WERI-Rb-1 (cell line): ENCODE results near the gene RNF175.

Source experiments
- DNase-seq: peaks from one replicate; pipeline ENCODE4 v3.0.0-alpha.2; 2020
- H3K27ac ChIP-seq: fragments of 250-450 bp; sonication (Bioruptor Pico); 2 replicates; pipeline ENCODE4 v1.5.1; 2020; ENCODE audit warnings: mild to moderate bottlenecking, moderate library complexity
- H3K27me3 ChIP-seq: fragments of 250-450 bp; sonication (Bioruptor Pico); 2 replicates; pipeline ENCODE4 v1.5.1; 2021; ENCODE audit warnings: mild to moderate bottlenecking, low read depth, moderate library complexity; ENCODE audit not compliant: insufficient read depth, severe bottlenecking
- H3K36me3 ChIP-seq: fragments of 250-450 bp; sonication (Bioruptor Pico); 2 replicates; pipeline ENCODE4 v1.5.1; 2020; ENCODE audit warnings: mild to moderate bottlenecking, moderate library complexity
- H3K4me3 ChIP-seq: 2 replicates; pipeline ENCODE4 v1.5.1; 2011; ENCODE audit warnings: low read depth, mild to moderate bottlenecking, control low read depth, low read length
- H3K9me3 ChIP-seq: fragments of 250-450 bp; sonication (Bioruptor Pico); 2 replicates; pipeline ENCODE4 v1.5.1; 2021; ENCODE audit warnings: mild to moderate bottlenecking, moderate library complexity; ENCODE audit not compliant: severe bottlenecking
- TF ChIP-seq, protein P1 (sequence below): IDR thresholded peaks from 2 replicates; pipeline ENCODE4 v1.5.1; 2011; ENCODE audit warnings: low read depth, mild to moderate bottlenecking, control low read depth, inconsistent platforms, low read length

The RNF175 gene

GRCh38 chr4:153755186-153755585 lies 4.6 kb downstream of the RNF175 start:
- TF ChIP-seq, protein P1, sequence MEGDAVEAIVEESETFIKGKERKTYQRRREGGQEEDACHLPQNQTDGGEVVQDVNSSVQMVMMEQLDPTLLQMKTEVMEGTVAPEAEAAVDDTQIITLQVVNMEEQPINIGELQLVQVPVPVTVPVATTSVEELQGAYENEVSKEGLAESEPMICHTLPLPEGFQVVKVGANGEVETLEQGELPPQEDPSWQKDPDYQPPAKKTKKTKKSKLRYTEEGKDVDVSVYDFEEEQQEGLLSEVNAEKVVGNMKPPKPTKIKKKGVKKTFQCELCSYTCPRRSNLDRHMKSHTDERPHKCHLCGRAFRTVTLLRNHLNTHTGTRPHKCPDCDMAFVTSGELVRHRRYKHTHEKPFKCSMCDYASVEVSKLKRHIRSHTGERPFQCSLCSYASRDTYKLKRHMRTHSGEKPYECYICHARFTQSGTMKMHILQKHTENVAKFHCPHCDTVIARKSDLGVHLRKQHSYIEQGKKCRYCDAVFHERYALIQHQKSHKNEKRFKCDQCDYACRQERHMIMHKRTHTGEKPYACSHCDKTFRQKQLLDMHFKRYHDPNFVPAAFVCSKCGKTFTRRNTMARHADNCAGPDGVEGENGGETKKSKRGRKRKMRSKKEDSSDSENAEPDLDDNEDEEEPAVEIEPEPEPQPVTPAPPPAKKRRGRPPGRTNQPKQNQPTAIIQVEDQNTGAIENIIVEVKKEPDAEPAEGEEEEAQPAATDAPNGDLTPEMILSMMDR, result no peak
- DNase-seq, result no peak
- Histone ChIP-seq H3K9me3 (peaks cover 7% of the 10 kb centered on the region), H3K4me3 (no peak overlapping the region), H3K27ac (no peak overlapping the region), H3K27me3 (no peaks in the 10 kb centered on the region), H3K36me3 (no peaks in the 10 kb centered on the region)

GRCh38 chr4:153750197-153750817 lies 9.5 kb downstream of the RNF175 start:
- H3K27ac ChIP-seq, result no peak overlapping the region
- peak; percentile 77 for DNase-seq
- H3K4me3 ChIP-seq, result no peak overlapping the region
- TF ChIP-seq, protein P1, result peak; percentile 79
- peaks cover 7% of the 10 kb centered on the region for H3K9me3 ChIP-seq
- H3K36me3 ChIP-seq, result no peaks in the 10 kb centered on the region
- no peaks in the 10 kb centered on the region for H3K27me3 ChIP-seq

- Histone ChIP-seq H3K4me3 (no peak overlapping the region), H3K36me3 (no peaks in the 10 kb centered on the region; the same call in 1 of the 2 replicates), H3K9me3 (no peaks in the 10 kb centered on the region), H3K27ac (no peak overlapping the region), H3K27me3 (no peaks in the 10 kb centered on the region)
- TF ChIP-seq, protein P1, result no peak
- no peak for DNase-seq
Measured at GRCh38 chr4:153748378-153748777, 11.4 kb downstream of the RNF175 start.

DNA sequence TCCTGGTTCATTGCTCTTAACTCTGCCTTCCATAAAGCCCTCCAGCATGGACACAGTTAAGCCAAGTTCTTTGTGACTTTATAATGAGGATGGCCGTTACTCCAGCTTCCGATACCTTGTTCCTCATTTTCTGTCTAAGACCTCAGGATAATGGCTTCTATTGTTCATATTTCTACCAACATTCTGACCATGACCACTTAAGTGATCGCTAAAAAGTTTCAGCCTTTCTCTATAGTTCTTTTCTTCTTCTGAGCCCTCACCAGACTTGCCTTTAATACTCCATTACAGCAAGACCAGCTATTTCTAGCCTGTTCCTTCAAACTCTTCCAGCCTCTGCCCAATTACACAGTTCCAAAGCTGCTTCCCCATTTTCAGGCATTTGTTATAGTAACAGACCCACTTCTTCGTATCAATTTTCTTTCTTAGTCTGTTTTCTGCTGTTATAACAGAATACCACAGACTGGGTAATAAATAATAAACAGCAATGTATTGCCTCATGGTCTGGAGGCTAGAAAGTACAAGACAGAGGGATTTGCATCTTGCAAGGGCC lies 12.3 kb downstream of the RNF175 start:
- H3K27me3 ChIP-seq, result no peaks in the 10 kb centered on the region
- TF ChIP-seq, protein P1, result no peak
- no peak overlapping the region for H3K4me3 ChIP-seq
- no peak overlapping the region for H3K27ac ChIP-seq
- no peaks in the 10 kb centered on the region; the same call in 1 of the 2 replicates for H3K36me3 ChIP-seq
- H3K9me3 ChIP-seq, result no peaks in the 10 kb centered on the region
- no peak for DNase-seq

GRCh38 chr4:153745651-153746050 lies 14.2 kb downstream of the RNF175 start:
- TF ChIP-seq, protein P1, result no peak
- no peaks in the 10 kb centered on the region for H3K27me3 ChIP-seq
- no peak overlapping the region for H3K27ac ChIP-seq
- DNase-seq, result no peak
- no peak overlapping the region for H3K4me3 ChIP-seq
- no peaks in the 10 kb centered on the region; the same call in 1 of the 2 replicates for H3K36me3 ChIP-seq
- H3K9me3 ChIP-seq, result peaks cover 6% of the 10 kb centered on the region

DNA sequence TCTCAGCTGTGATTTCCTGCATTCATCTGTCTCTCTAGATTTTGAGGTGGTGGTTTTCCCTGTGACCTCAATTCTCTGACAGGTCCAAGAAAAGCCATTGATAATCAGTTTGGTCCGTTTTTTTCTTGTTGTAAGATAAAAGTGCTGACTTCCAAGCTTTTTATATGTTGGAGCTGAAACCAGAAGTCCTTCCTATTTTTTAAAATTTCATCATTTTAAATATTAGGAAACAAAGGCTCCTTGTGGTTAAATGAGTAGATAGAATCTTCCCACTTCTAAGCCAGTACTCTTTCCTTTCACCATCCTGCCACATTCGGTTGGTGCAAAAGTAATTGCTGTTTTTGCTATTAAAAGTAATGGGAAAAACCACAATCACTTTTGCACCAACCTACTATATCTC lies 18.3 kb downstream of the RNF175 start:
- TF ChIP-seq, protein P1, result no peak
- Histone ChIP-seq H3K27ac (no peak overlapping the region), H3K27me3 (no peaks in the 10 kb centered on the region), H3K36me3 (no peaks in the 10 kb centered on the region; the same call in 1 of the 2 replicates), H3K4me3 (no peak overlapping the region), H3K9me3 (peaks cover 7% of the 10 kb centered on the region)
- no peak for DNase-seq
